ENCODE results near the gene VPS33B. TPM values are rescaled to one million over a fixed set of nuclear protein-coding genes. Genes with fewer than 3 reads are reported as not detected.

VPS33B gene
- total RNA-seq, 1 donor from 2014 or later: 22.7 TPM

- intact Hi-C loops (cut with micrococcal nuclease): no loop called here
Observed at GRCh38 chr15:90986790-90987507, 35.4 kb downstream of the VPS33B start.

GRCh38 chr15:90982135-90982534 is 40.3 kb downstream of the VPS33B start:
- intact Hi-C loops (cut with micrococcal nuclease): no loop called here

- intact Hi-C loops (cut with micrococcal nuclease): no loop called here
Observed at GRCh38 chr15:90981681-90982080, 40.7 kb downstream of the VPS33B start.

GRCh38 chr15:90979582-90979981 is 42.8 kb downstream of the VPS33B start:
- intact Hi-C loops (cut with micrococcal nuclease): no loop called here

GRCh38 chr15:90974216-90974615 is 48.2 kb downstream of the VPS33B start:
- intact Hi-C loops (cut with micrococcal nuclease): no loop called here

- intact Hi-C loops (cut with micrococcal nuclease): no loop called here
Observed at GRCh38 chr15:90972133-90972532, 50.3 kb downstream of the VPS33B start.

- intact Hi-C loops (cut with micrococcal nuclease): no loop called here
Observed at GRCh38 chr15:90970274-90970673, 52.1 kb downstream of the VPS33B start.

GRCh38 chr15:90968434-90968833 is 54.0 kb downstream of the VPS33B start:
- intact Hi-C loops (cut with micrococcal nuclease): no loop called here

- intact Hi-C loops (cut with micrococcal nuclease): no loop called here
Observed at GRCh38 chr15:90967206-90967605, 55.2 kb downstream of the VPS33B start.

- intact Hi-C loops (cut with micrococcal nuclease): no loop called here
Observed at GRCh38 chr15:90966262-90966661, 56.1 kb downstream of the VPS33B start.

GRCh38 chr15:90962021-90962420 is 60.4 kb downstream of the VPS33B start:
- intact Hi-C loops (cut with micrococcal nuclease): no loop called here

- intact Hi-C loops (cut with micrococcal nuclease): no loop called here
Observed at GRCh38 chr15:90960298-90961091, 61.9 kb downstream of the VPS33B start.

GRCh38 chr15:90959894-90960293 is 62.5 kb downstream of the VPS33B start:
- intact Hi-C loops (cut with micrococcal nuclease): no loop called here

GRCh38 chr15:90959028-90959595 is 63.3 kb downstream of the VPS33B start:
- intact Hi-C loops (cut with micrococcal nuclease): no loop called here

GRCh38 chr15:90957791-90958190 is 64.6 kb downstream of the VPS33B start:
- intact Hi-C loops (cut with micrococcal nuclease): no loop called here

GRCh38 chr15:90957031-90957790 is 65.2 kb downstream of the VPS33B start:
- intact Hi-C loops (cut with micrococcal nuclease): no loop called here

- intact Hi-C loops (cut with micrococcal nuclease): loop anchor here (1.0 kb wide), 3 partner anchors 66 to 93 kb away; partner anchors contain the start of gene VPS33B
Observed at GRCh38 chr15:90956274-90957030, 65.9 kb downstream of the VPS33B start.

- intact Hi-C loops (cut with micrococcal nuclease): loop anchor here (1.0 kb wide), 4 partner anchors 39 to 94 kb away; partner anchors contain the start of genes PRC1 and VPS33B
Observed at GRCh38 chr15:90955624-90956273, 66.6 kb downstream of the VPS33B start.

- intact Hi-C loops (cut with micrococcal nuclease): loop anchor here (1.0 kb wide), 2 partner anchors 20 to 39 kb away; partner anchors contain the start of genes PRC1 and UNC45A
Observed at GRCh38 chr15:90954712-90955623, 67.4 kb downstream of the VPS33B start, which contains the start of gene RCCD1. Gene RCCD1, plus strand, starts transcription at chr15:90954884. Its CDS starts 1,851 bp downstream, at chr15:90956735.
